ENCODE results near the gene CYB561A3.
A peak's percentile ranks its signal among the peaks of the same experiment; 100 is the strongest.

The CYB561A3 gene

DNA sequence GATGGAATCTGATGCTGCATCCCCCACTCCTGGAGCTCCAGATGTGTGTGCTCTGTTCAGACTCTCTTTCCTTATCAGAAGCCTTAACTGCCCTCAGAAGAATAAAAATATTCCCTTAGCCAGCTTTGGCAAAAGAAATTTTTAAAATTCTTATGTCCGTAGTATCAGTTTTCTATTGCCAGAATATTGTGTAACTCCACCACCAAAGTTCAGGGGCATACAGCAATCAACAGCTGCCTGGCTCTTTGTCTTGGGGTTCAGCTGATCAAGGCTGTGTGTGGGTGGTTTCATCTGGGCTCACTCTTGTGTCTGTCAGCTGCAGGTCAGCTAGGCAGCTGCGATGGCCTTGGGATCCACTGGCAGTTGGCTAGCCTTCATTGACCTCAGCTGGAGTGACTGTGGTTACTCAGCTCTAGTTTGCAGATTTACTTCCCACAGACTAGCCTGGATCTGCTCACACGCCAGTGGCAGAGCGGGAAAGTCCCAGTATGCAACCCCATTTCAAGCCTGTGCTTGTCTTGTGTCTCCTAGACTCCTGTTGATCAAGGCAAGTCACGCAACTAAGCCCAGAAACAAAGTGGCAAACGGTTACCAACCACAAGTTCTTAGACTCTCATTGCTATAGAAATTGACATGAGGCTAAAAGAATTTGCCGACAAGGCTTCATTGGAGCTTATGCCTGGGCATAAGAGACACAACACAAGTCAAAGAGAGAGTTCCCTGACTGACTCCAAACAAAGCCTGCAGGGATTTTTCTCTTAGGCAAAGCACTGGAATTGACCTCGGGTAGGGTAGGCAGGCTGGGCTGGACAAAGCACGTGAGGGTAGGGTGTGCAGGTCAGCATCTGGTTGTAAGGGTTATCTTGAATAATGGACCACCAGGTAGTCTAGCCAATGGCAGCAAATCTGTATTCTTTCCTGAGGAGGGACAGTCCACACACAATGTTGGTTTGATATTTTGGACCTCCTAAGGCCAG, 8.0 kb upstream of the CYB561A3 start:
- DNase-seq: no peak

GRCh38 chr11:61368646-61369045, 7.0 kb upstream of the CYB561A3 start:
- DNase-seq: no peak

DNA sequence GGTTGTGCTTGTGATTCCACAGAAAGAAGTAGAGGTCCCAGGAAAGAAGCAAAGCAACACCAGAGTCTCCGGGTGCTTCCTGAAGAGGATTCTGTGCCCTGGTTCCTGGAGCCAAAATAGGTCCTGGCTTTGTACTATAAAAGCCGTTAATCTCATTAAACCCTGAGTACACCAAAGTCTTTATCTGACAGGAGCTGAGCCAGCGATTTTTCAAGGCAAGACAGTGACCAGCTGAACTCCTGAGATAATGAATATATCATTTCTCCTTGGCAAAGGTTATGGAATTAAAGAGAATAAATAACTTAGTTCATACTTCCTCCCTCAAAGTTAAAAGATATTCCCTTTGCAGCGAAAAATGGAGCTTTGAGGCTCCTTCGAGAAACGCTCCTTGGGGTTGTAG, 5.7 kb upstream of the CYB561A3 start:
- no peak for DNase-seq

DNA sequence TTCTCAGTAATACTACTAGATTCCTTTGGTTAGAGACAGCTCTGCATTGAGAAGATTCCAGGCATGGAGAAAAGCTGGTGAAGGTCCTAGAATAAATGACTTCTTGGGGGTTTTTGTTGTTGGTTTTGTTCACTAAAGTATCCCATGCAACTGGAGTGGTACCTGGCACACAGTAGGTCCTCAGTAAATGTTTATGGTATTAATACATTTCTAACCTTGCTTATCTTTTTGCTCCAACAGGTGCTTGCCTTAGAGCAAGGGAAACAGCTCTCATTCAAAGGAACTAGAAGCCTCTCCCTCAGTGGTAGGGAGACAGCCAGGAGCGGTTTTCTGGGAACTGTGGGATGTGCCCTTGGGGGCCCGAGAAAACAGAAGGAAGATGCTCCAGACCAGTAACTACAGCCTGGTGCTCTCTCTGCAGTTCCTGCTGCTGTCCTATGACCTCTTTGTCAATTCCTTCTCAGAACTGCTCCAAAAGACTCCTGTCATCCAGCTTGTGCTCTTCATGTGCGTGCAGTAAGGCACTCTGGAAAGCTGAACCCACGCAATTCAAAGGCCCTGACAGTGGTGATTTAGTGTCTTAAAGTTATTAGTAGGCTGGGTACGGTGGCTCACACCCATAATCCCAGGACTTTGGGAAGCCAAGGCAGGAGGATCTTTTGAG, 2.5 kb upstream of the CYB561A3 start:
- DNase-seq: no peak

GRCh38 chr11:61362542-61362875, 827 bp upstream of the CYB561A3 start:
- DNase-seq: peak; percentile 63

DNA sequence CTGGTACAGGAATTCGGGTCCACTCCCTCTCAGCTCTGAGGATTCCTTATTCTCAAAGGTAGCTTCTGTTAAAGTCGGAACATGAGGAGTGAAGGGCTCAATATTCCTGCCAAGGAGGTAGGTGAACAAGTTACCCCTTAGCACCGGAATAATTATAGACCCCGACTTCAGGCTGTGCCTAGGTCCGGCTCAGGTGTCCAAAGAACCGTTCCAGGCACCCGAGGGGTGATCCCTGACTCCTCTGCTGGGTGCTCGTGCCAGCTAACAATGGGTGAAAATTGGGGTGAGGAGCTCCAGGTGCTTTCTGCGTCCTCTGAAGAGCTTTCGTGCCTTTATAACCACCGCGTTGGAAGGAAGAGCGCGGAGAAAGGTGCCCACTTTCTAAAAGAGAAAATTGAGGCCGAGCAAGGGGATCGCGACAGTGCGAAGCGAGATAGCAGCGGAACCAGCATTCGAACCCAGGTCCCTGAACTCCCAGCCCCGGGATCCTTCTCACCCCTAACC, 393 bp downstream of the CYB561A3 start:
- DNase-seq: no peak

DNA sequence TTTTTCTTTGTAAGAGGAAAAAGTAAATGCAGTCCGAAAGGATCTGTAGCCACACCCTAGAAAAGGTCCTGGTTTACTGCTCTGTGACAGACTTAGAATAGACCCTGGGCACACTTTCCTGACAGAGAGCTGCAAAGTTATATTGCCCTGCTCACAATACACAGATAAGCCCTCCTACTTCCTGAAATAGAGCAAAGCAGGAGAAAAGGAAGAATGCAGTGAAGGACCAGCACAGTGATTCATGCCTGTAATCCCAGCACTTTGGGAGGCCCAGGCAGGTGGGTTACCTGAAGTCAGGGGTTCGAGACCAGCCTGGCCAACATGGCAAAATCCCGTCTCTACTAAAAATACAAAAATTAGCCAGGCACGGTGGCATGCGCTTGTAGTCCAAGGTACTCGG, 2.2 kb downstream of the CYB561A3 start:
- DNase-seq: no peak

GRCh38 chr11:61358566-61358965, 3.1 kb downstream of the CYB561A3 start:
- no peak for DNase-seq

- DNase-seq: no peak
Measured at GRCh38 chr11:61357894-61358239, 3.8 kb downstream of the CYB561A3 start.

DNA sequence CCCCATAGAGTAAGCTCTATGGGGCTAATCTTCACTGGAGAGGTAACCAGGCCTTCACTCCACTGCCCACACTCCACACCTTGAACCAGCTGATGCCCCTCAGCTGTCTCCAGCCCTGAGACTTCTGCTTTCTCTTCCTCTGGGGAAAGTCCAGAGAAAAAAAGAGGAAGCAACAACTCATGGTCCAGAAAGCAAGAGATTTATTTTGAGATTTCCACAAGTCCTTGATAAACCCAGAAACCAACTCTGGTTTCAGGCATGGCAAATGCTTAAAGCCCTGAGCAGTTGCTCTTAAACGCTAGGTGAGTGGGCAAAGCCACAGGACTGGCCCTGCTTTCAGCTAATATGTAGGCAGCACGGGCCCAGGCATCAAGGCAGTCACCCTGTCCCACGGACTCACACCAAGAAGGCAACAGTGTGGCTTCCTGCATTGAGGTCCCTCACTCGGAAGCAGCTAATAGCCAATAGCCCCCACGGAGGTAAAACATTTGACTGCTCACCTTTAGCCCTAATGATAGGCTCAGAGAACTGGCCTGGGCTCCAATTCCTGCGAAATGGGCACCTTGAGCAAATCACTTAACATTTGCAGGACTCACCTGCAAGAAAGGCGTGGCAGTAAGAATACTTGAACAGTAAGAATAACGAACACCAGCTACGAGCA, 4.3 kb downstream of the CYB561A3 start:
- no peak for DNase-seq

DNA sequence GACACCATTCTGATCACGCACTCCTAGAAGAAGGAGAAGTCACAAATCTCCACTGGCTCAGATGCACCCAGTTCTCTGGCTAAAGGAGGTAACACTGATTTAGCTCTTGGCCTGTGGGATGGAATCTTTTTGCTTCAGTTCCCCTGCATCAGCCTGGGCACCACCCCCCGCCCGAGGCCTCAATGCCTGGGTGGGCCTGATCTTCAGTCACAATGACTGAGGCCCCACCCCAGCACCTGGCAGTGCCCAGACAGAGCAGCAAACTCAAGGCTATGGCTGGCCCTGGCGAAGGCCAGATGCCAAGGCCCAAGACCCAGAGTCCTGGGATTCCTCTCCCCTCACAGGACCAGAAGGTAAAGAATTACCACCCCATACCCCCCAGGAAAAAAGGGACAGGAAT, 5.0 kb downstream of the CYB561A3 start:
- DNase-seq: no peak

DNA sequence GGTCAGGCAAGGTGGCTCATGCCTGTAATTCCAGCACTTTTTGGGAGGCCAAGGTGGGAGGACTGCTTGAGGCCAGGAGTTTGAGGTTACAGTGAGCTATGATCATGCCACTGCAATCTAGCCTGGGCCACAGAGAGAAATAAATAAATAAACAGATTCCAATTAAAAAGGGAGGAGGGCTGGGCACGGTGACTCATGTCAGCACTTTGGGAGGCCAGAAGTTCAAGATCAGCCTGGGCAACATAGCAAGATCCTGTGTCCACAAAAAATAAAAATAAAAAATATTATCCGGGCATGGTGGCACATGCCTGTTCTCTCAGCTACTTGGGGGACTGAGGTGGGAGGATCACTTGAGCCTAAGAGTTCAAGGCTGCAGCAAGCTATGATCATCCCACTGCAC, 7.5 kb downstream of the CYB561A3 start:
- no peak for DNase-seq

GRCh38 chr11:61353131-61354067, 8.3 kb downstream of the CYB561A3 start:
- no peak for DNase-seq

GRCh38 chr11:61352038-61352437, 9.6 kb downstream of the CYB561A3 start:
- no peak for DNase-seq

DNA sequence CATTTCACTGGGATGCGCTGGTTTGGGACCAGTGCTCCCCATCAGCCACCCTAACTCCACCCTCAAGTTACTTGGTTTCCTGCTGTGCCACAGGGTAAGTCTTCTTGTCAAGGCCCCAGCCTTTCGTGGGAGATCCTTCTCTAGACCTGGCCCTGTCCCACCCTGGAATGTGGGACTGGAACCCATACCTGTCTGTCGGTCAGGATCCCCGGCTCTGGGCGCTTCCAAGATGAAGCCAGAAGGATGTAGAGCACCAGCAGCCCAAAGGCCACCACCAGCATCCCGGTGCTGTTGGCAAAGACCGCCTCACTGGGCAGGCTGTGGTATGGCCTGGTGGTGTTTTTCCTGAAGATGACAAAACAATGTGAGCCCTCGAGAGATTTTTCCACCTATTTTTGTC, 10.9 kb downstream of the CYB561A3 start:
- DNase-seq: no peak

GRCh38 chr11:61350336-61350735, 11.3 kb downstream of the CYB561A3 start:
- no peak for DNase-seq

DNA sequence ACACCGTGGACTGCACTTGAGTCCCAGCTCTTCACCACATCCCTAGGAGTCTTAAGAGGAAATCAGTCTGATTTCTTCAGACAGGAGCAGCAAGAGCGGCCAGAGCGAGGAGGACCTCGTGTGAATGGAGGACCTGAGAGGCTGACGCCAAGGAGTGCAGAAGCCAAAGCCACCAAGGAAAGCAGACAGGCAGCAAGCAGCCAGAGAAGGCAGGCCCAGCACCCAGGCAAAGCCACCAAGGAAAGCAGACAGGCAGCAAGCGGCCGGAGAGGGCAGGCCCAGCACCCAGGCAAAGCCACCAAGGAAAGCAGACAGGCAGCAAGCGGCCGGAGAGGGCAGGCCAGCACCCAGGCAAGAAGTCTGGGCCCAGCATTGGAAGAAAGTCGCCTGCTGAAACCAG, 11.8 kb downstream of the CYB561A3 start:
- DNase-seq: no peak

- no peak for DNase-seq
Measured at GRCh38 chr11:61349189-61349751, 12.4 kb downstream of the CYB561A3 start.

DNA sequence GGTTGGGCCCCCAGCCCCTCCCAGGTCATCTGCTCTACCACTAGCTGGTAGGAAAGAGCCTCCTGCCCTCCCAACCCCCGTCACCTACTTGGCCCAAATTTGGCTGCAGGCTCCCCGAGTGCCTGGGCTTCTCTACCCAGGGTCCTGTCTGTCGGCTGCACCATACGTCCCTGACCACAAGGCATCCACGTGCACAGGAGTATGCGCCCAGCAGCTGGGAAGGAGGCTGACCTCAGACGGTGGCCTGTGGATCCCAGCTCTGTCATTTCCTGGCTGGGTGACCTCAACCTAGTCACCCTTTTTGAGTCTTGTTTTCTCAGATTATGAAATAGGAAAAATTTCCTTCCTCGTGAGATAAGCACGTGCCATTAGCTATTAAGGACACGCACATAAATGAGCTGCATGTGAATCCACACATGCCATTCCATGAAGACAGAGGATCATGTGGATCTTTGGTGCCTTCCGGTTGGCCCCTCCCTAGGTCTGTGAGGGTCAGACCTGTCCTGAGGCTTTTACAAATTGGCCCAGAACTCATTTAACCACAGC, 13.7 kb downstream of the CYB561A3 start:
- no peak for DNase-seq

GRCh38 chr11:61345954-61346843, 15.5 kb downstream of the CYB561A3 start:
- no peak for DNase-seq

DNA sequence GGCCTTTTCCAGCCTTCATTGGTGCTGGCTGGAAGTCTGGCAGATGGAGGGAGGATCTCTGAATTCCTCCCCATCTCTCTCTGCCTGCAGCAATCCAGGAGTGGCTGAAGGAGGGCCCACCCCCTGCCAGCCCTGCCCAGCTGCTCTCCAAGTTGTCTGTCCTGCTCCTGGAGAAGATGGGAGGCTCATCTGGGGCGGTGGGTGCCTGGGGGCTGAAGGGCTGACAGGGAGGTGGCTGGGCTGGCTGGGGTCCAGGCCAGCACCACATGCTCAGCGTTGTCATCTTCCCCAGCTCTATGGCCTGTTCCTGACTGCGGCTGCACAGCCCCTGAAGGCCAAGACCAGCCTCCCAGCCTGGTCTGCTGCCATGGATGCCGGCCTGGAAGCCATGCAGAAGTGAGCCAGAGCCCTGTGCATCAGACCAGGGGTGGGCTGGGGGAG, 16.5 kb downstream of the CYB561A3 start:
- no peak for DNase-seq

All from NCI-H146 (cell line).